Measurements from ENCODE around the gene FURIN.
A peak's percentile ranks its signal among the peaks of the same experiment; 100 is the strongest.

The FURIN gene

GRCh38 chr15:90932660-90932991 is 64.2 kb downstream of the FURIN start:
- Mint-ChIP-seq H3K36me3 (peaks cover 43% of the 10 kb centered on the region), H3K4me3 (peak overlapping the region; percentile 89), H3K27ac (peak overlapping the region; percentile 96), H3K9me3 (no peaks in the 10 kb centered on the region), H3K4me1 (peaks cover 54% of the 10 kb centered on the region)
- ATAC-seq (no peak), DNase-seq (ENCODE audit: low spot score in 2 of 2) (no peak)

All from stimulated activated effector memory CD8-positive, alpha-beta T cell treated with anti-CD3 and anti-CD28 coated beads, Interleukin-12 subunit alpha, Interleukin-12 subunit beta, amount 100 ng/mL, for 72 hours (primary cell).